ENCODE results near the gene ATP7B.
"Not testable (repeated sequence)": the region's sequence is repeated elsewhere in the genome, so short reads cannot be mapped to it uniquely, and the experiment has no call there.

The ATP7B gene

GRCh38 chr13:51916962-51917361, 94.3 kb downstream of the ATP7B start:
- no peak for DNase-seq

- no peak for DNase-seq
These were observed 95.0 kb downstream of the ATP7B start for GRCh38 chr13:51916051-51916818.

GRCh38 chr13:51914137-51914493, 97.1 kb downstream of the ATP7B start:
- no peak for DNase-seq

- DNase-seq, result no peak
These were observed 97.7 kb downstream of the ATP7B start for GRCh38 chr13:51913421-51914136.

- DNase-seq, result no peak
These were observed 98.6 kb downstream of the ATP7B start for GRCh38 chr13:51912511-51913225.

- no peak for DNase-seq
These were observed 99.2 kb downstream of the ATP7B start for GRCh38 chr13:51912091-51912490.

- DNase-seq, result no peak
These were observed 100.7 kb downstream of the ATP7B start for GRCh38 chr13:51910508-51910907.

GRCh38 chr13:51909265-51909664, 102.0 kb downstream of the ATP7B start:
- not testable (repeated sequence) for DNase-seq

GRCh38 chr13:51907040-51907732, 104.1 kb downstream of the ATP7B start:
- DNase-seq, result no peak

GRCh38 chr13:51906581-51906980, 104.7 kb downstream of the ATP7B start:
- DNase-seq, result no peak

- DNase-seq, result no peak
These were observed 105.5 kb downstream of the ATP7B start for GRCh38 chr13:51905787-51906186.

GRCh38 chr13:51902776-51903175, 108.5 kb downstream of the ATP7B start:
- no peak for DNase-seq

GRCh38 chr13:51900471-51900870, 110.8 kb downstream of the ATP7B start:
- no peak for DNase-seq

- peak; percentile 14 to 53 for DNase-seq
These were observed 115.1 kb downstream of the ATP7B start for GRCh38 chr13:51895906-51896888.

- DNase-seq, result no peak
These were observed 117.0 kb downstream of the ATP7B start for GRCh38 chr13:51894239-51894638.

- DNase-seq, result no peak
These were observed 118.6 kb downstream of the ATP7B start for GRCh38 chr13:51892657-51893056.

- DNase-seq, result no peak
These were observed 123.8 kb downstream of the ATP7B start for GRCh38 chr13:51887468-51887867.

- DNase-seq, result no peak
These were observed 125.6 kb downstream of the ATP7B start for GRCh38 chr13:51885651-51886050.

- no peak for DNase-seq
These were observed 128.0 kb downstream of the ATP7B start for GRCh38 chr13:51883226-51883600.
